ENCODE data around the gene SMARCD2.

SMARCD2 gene

DNA sequence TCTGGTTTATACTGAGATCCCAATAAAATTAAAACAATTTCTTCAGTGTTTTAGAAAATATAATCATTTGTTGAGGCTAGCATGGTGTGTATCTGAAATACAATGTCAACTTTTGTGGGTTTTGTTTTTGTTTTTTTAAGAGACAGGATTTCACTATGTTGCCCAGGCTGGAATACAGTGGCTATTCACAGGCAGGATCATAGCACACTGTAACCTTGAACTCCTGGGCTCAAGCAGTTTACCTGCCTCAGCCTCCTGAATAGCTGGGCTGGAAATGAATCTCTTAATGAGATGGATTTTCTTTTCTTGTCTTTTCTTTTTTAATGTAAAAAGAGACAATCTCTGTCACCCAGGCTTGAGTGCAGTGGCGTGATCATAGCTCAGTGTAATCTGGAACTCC lies 56.4 kb downstream of the SMARCD2 start:
- no peak for TF ChIP-seq POLR2AphosphoS5 (IDR thresholded peaks at IDR 0.05; ENCODE audit: low read depth)
- no peak for TF ChIP-seq GABPA (IDR thresholded peaks at IDR 0.05; ENCODE audit: low read depth)
- TF ChIP-seq SPI1 (IDR thresholded peaks at IDR 0.05; ENCODE audit: borderline replicate concordance, low read depth) = no peak
- TF ChIP-seq, protein P1, sequence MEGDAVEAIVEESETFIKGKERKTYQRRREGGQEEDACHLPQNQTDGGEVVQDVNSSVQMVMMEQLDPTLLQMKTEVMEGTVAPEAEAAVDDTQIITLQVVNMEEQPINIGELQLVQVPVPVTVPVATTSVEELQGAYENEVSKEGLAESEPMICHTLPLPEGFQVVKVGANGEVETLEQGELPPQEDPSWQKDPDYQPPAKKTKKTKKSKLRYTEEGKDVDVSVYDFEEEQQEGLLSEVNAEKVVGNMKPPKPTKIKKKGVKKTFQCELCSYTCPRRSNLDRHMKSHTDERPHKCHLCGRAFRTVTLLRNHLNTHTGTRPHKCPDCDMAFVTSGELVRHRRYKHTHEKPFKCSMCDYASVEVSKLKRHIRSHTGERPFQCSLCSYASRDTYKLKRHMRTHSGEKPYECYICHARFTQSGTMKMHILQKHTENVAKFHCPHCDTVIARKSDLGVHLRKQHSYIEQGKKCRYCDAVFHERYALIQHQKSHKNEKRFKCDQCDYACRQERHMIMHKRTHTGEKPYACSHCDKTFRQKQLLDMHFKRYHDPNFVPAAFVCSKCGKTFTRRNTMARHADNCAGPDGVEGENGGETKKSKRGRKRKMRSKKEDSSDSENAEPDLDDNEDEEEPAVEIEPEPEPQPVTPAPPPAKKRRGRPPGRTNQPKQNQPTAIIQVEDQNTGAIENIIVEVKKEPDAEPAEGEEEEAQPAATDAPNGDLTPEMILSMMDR (IDR thresholded peaks at IDR 0.05; ENCODE audit: insufficient read depth, low read length) = no peak
- TF ChIP-seq, protein P2, sequence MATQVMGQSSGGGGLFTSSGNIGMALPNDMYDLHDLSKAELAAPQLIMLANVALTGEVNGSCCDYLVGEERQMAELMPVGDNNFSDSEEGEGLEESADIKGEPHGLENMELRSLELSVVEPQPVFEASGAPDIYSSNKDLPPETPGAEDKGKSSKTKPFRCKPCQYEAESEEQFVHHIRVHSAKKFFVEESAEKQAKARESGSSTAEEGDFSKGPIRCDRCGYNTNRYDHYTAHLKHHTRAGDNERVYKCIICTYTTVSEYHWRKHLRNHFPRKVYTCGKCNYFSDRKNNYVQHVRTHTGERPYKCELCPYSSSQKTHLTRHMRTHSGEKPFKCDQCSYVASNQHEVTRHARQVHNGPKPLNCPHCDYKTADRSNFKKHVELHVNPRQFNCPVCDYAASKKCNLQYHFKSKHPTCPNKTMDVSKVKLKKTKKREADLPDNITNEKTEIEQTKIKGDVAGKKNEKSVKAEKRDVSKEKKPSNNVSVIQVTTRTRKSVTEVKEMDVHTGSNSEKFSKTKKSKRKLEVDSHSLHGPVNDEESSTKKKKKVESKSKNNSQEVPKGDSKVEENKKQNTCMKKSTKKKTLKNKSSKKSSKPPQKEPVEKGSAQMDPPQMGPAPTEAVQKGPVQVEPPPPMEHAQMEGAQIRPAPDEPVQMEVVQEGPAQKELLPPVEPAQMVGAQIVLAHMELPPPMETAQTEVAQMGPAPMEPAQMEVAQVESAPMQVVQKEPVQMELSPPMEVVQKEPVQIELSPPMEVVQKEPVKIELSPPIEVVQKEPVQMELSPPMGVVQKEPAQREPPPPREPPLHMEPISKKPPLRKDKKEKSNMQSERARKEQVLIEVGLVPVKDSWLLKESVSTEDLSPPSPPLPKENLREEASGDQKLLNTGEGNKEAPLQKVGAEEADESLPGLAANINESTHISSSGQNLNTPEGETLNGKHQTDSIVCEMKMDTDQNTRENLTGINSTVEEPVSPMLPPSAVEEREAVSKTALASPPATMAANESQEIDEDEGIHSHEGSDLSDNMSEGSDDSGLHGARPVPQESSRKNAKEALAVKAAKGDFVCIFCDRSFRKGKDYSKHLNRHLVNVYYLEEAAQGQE (IDR thresholded peaks at IDR 0.05; ENCODE audit: insufficient replicate concordance, low read depth) = no peak
- H3K4me3 ChIP-seq (replicated peaks; ENCODE audit: insufficient read depth, low read length) = no peak overlapping the region
- no peak overlapping the region for H3K27ac ChIP-seq (replicated peaks)
- DNase-seq (ENCODE audit: low read depth in 1 of 2, low spot score in 1 of 2) = no peak
- no peaks in the 10 kb centered on the region for H3K27me3 ChIP-seq (ENCODE audit: insufficient read depth, poor library complexity, severe bottlenecking)

DNA sequence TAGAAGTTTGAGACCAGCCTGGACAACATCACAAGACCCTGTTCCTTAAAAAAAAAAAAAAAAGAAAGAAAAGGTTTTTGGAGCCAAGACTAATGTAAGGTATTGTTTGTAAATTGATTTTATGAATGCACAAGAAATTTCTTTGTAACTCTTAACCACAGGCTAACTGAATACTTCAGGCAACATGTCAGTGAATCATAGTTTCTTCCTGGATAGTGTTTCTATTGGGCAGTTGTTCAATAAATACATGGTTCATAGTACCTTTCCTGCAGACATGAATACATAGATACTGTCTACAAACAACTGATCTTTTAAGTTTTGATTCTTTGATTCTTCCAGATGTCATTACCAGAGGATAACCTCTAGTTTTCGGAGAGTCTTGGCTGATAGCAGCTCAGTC lies 56.9 kb downstream of the SMARCD2 start:
- DNase-seq (ENCODE audit: low read depth in 1 of 2, low spot score in 1 of 2) = no peak
- H3K27ac ChIP-seq (replicated peaks) = no peak overlapping the region

DNA sequence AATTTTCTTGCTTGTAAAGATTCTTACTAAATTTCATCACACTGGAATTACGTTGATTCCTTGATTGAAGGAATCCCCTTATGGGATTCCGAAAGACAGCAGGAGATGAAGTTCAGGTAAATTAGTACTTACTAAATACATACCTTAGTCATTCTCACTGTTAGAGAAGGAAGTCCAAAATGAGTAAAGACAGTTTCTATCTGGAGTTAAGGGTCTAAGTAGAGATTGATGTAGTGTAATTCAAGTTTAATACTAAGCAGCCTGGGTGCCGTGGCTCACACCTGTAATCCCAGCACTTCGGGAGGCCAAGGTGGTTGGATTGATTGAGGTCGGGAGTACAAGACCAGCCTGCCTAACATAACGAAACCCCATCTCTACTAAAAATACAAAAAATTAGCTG lies 59.0 kb downstream of the SMARCD2 start:
- Histone ChIP-seq H3K4me3 (replicated peaks; ENCODE audit: insufficient read depth, low read length) (no peak overlapping the region), H3K27ac (replicated peaks) (no peak overlapping the region), H3K27me3 (ENCODE audit: insufficient read depth, poor library complexity, severe bottlenecking) (no peaks in the 10 kb centered on the region)
- no peak for TF ChIP-seq POLR2AphosphoS5 (IDR thresholded peaks at IDR 0.05; ENCODE audit: low read depth)
- TF ChIP-seq, protein P2 (IDR thresholded peaks at IDR 0.05; ENCODE audit: insufficient replicate concordance, low read depth) = no peak
- TF ChIP-seq GABPA (IDR thresholded peaks at IDR 0.05; ENCODE audit: low read depth) = no peak
- no peak for TF ChIP-seq SPI1 (IDR thresholded peaks at IDR 0.05; ENCODE audit: borderline replicate concordance, low read depth)
- no peak for DNase-seq (ENCODE audit: low read depth in 1 of 2, low spot score in 1 of 2)

More for the DNA sequence above, 56.9 kb downstream of the SMARCD2 start:
- Histone ChIP-seq H3K4me3 (replicated peaks; ENCODE audit: insufficient read depth, low read length) (no peak overlapping the region), H3K27me3 (ENCODE audit: insufficient read depth, poor library complexity, severe bottlenecking) (no peaks in the 10 kb centered on the region)
- no peak for TF ChIP-seq POLR2AphosphoS5 (IDR thresholded peaks at IDR 0.05; ENCODE audit: low read depth)
- TF ChIP-seq, protein P1 (IDR thresholded peaks at IDR 0.05; ENCODE audit: insufficient read depth, low read length) = no peak
- TF ChIP-seq GABPA (IDR thresholded peaks at IDR 0.05; ENCODE audit: low read depth) = no peak
- TF ChIP-seq, protein P2 (IDR thresholded peaks at IDR 0.05; ENCODE audit: insufficient replicate concordance, low read depth) = no peak
- TF ChIP-seq SPI1 (IDR thresholded peaks at IDR 0.05; ENCODE audit: borderline replicate concordance, low read depth) = no peak
